Fibroblast of skin of right biceps (primary cell): ENCODE measurements around the gene FHL5.
"Not testable (repeated sequence)": the region's sequence is repeated elsewhere in the genome, so short reads cannot be mapped to it uniquely, and the experiment has no call there.

Experiments
- DNase-seq: peaks from one replicate; pipeline ENCODE4 v3.0.0-alpha.2; 2013

Gene FHL5

GRCh38 chr6:96611342-96611991 lies 48.5 kb downstream of the FHL5 start:
- DNase-seq = no peak

GRCh38 chr6:96613291-96613999 lies 50.5 kb downstream of the FHL5 start:
- no peak for DNase-seq

- no peak for DNase-seq
Measured at GRCh38 chr6:96620851-96621250, 57.9 kb downstream of the FHL5 start.

- DNase-seq = no peak
Measured at GRCh38 chr6:96621983-96622382, 59.1 kb downstream of the FHL5 start.

- DNase-seq = no peak
Measured at GRCh38 chr6:96624957-96625356, 62.0 kb downstream of the FHL5 start.

GRCh38 chr6:96626759-96627364 lies 63.9 kb downstream of the FHL5 start:
- DNase-seq = peak; percentile 26

- DNase-seq = no peak
Measured at GRCh38 chr6:96631248-96631647, 68.3 kb downstream of the FHL5 start.

GRCh38 chr6:96637979-96638378 lies 75.1 kb downstream of the FHL5 start:
- DNase-seq = not testable (repeated sequence)

GRCh38 chr6:96645106-96645505 lies 82.2 kb downstream of the FHL5 start:
- no peak for DNase-seq

- DNase-seq = no peak
Measured at GRCh38 chr6:96649926-96650325, 87.0 kb downstream of the FHL5 start.

- DNase-seq = no peak
Measured at GRCh38 chr6:96651816-96652215, 88.9 kb downstream of the FHL5 start.

GRCh38 chr6:96652552-96652951 lies 89.6 kb downstream of the FHL5 start:
- no peak for DNase-seq

- no peak for DNase-seq
Measured at GRCh38 chr6:96653181-96653580, 90.3 kb downstream of the FHL5 start.

GRCh38 chr6:96656567-96656966 lies 93.6 kb downstream of the FHL5 start:
- no peak for DNase-seq

- DNase-seq = no peak
Measured at GRCh38 chr6:96657344-96657743, 94.4 kb downstream of the FHL5 start.

GRCh38 chr6:96659084-96659845 lies 96.3 kb downstream of the FHL5 start:
- DNase-seq = no peak
